ENCODE results near the gene ARPC3. TPM values are rescaled to one million over a fixed set of nuclear protein-coding genes. Genes with fewer than 3 reads are reported as not detected.

Gene ARPC3
- 212 and 303 TPM in 2 replicates for total RNA-seq

GRCh38 chr12:110449799-110450497 is at the start of gene ARPC3:
Gene ARPC3, minus strand, starts transcription at chr12:110450337. Its CDS starts 77 bp downstream, at chr12:110450260.

GRCh38 chr12:110468214-110469048 is 18.3 kb upstream of the ARPC3 start, which contains the start of the genes FAM216A and GPN3:
Gene FAM216A, plus strand, starts transcription at chr12:110468845. Its CDS starts 31 bp downstream, at chr12:110468876.
Gene GPN3, minus strand, starts transcription at chr12:110468257. Its CDS starts 54 bp downstream, at chr12:110468203.

GRCh38 chr12:110403146-110403975 is 46.8 kb downstream of the ARPC3 start, which contains the start of gene ANAPC7:
Gene ANAPC7, minus strand, starts transcription at chr12:110403708. Its CDS starts 81 bp downstream, at chr12:110403627.

Small RNA genes lying within 50 kb of the gene (small RNA-seq; reads per million reads assigned to genes)
- gene RF00278 = not detected

Other genes with a start within 250 kb of the ARPC3 start
- 99.7 and 141 TPM in 2 replicates for gene ATP2A2, start 169.1 kb downstream of the ARPC3 start, total RNA-seq
- gene ANAPC7, start 46.6 kb downstream of the ARPC3 start, total RNA-seq = 13.3 and 26.8 TPM in 2 replicates
- gene GPN3, start 17.9 kb upstream of the ARPC3 start, total RNA-seq = 10.1 and 15.7 TPM in 2 replicates
- 6.5 and 7.9 TPM in 2 replicates for gene FAM216A, start 18.5 kb upstream of the ARPC3 start, total RNA-seq
- 40.4 and 60.0 TPM in 2 replicates for gene VPS29, start 51.8 kb upstream of the ARPC3 start, total RNA-seq
- gene RAD9B, start 52.0 kb upstream of the ARPC3 start, total RNA-seq = 0.11 and 0.39 TPM in 2 replicates
- gene PPTC7, start 133.0 kb upstream of the ARPC3 start, total RNA-seq = 4.3 and 8.9 TPM in 2 replicates
- 41.2 and 41.6 TPM in 2 replicates for gene TCTN1, start 163.8 kb upstream of the ARPC3 start, total RNA-seq
- 2.0 and 3.4 TPM in 2 replicates for gene HVCN1, start 238.8 kb upstream of the ARPC3 start, total RNA-seq

Data from placental epithelial cell (primary cell).